DOHH2 (cell line): Measurements from ENCODE around the gene ZNF106.

ENCODE experiments used
- H3F3A ChIP-seq: fragments of 200-600 bp; sonication (generic), shearing (Covaris generic); 2 replicates; pipeline ENCODE4 v1.6.0; 2016; ENCODE audit warnings: antibody characterized with exemption, mild to moderate bottlenecking; ENCODE audit not compliant: control insufficient read depth, insufficient read depth
- H3K27ac ChIP-seq: fragments of 200-600 bp; sonication (generic); 2 replicates; pipeline ENCODE4 v1.5.1; 2014; ENCODE audit warnings: low read depth, mild to moderate bottlenecking, low read length, moderate library complexity
- H3K27me3 ChIP-seq: fragments of 200-600 bp; sonication (generic); 2 replicates; pipeline ENCODE4 v1.6.1; 2014; ENCODE audit warnings: mild to moderate bottlenecking, low read length, mixed read lengths; ENCODE audit not compliant: control insufficient read depth
- H3K36me3 ChIP-seq: fragments of 200-600 bp; sonication (generic); 2 replicates; pipeline ENCODE4 v1.6.1; 2014; ENCODE audit warnings: mild to moderate bottlenecking, low read length, moderate library complexity, mixed read lengths; ENCODE audit not compliant: control insufficient read depth
- H3K4me1 ChIP-seq: fragments of 200-600 bp; sonication (generic); 2 replicates; pipeline ENCODE4 v1.6.1; 2014; ENCODE audit warnings: mild to moderate bottlenecking, low read length, mixed read lengths; ENCODE audit not compliant: control insufficient read depth
- H3K4me2 ChIP-seq: fragments of 200-600 bp; sonication (generic); 2 replicates; pipeline ENCODE4 v1.6.0; 2014; ENCODE audit warnings: mild to moderate bottlenecking, low read length, moderate library complexity
- H3K4me3 ChIP-seq: fragments of 200-600 bp; sonication (generic); 2 replicates; pipeline ENCODE4 v1.5.1; 2014; ENCODE audit warnings: mild to moderate bottlenecking, low read length, mixed read lengths
- H3K79me2 ChIP-seq: fragments of 200-600 bp; sonication (generic); 2 replicates; pipeline ENCODE4 v1.6.1; 2014; ENCODE audit warnings: mild to moderate bottlenecking, low read length, mixed read lengths; ENCODE audit not compliant: control insufficient read depth
- H3K9me2 ChIP-seq: fragments of 200-600 bp; sonication (generic); replicated peaks from 2 replicates; pipeline ENCODE4 v1.6.1; 2014; ENCODE audit warnings: mild to moderate bottlenecking, low read length, mixed read lengths; ENCODE audit not compliant: control insufficient read depth
- H3K9me3 ChIP-seq: fragments of 200-600 bp; sonication (generic); 2 replicates; pipeline ENCODE4 v1.6.1; 2014; ENCODE audit warnings: antibody characterized with exemption, low read length, mixed read lengths; ENCODE audit not compliant: control insufficient read depth, insufficient read depth
- H4K20me1 ChIP-seq: fragments of 200-600 bp; sonication (generic); 2 replicates; pipeline ENCODE4 v1.6.0; 2014; ENCODE audit warnings: low read depth, mild to moderate bottlenecking, antibody characterized with exemption, low read length, moderate library complexity; ENCODE audit not compliant: control insufficient read depth, insufficient read depth
- CTCF ChIP-seq: fragments of 200-600 bp; sonication (generic); IDR thresholded peaks from one replicate; pipeline ENCODE4 v1.5.1; 2014; ENCODE audit warnings: antibody characterized with exemption, mild to moderate bottlenecking, low read depth, low read length; ENCODE audit not compliant: poor library complexity, severe bottlenecking
- EZH2phosphoT487 ChIP-seq: fragments of 200-600 bp; sonication (generic); IDR thresholded peaks from 2 replicates; pipeline ENCODE4 v1.6.1; 2017; ENCODE audit warnings: borderline replicate concordance, mild to moderate bottlenecking, antibody characterized with exemption, low read length, moderate library complexity, mixed read lengths

The ZNF106 gene

GRCh38 chr15:42491539-42492225, 741 bp upstream of the ZNF106 start:
- TF ChIP-seq EZH2phosphoT487, result no peak
- TF ChIP-seq CTCF, result no peak
- H3K4me3 ChIP-seq, result peak overlapping the region; percentile 92
- H3K36me3 ChIP-seq, result peaks cover 4% of the 10 kb centered on the region
- H3K79me2 ChIP-seq, result peaks cover 55% of the 10 kb centered on the region
- H3K4me2 ChIP-seq, result peak overlapping the region; percentile 96
- H3K4me1 ChIP-seq, result peaks cover 51% of the 10 kb centered on the region
- peaks cover 7% of the 10 kb centered on the region; the same call in 1 of the 2 replicates for H3F3A ChIP-seq
- H3K9me3 ChIP-seq, result no peaks in the 10 kb centered on the region
- no peaks in the 10 kb centered on the region for H4K20me1 ChIP-seq
- peak overlapping the region; percentile 85 for H3K27ac ChIP-seq
- H3K27me3 ChIP-seq, result no peaks in the 10 kb centered on the region
- no peaks in the 10 kb centered on the region for H3K9me2 ChIP-seq

GRCh38 chr15:42490291-42490670, 660 bp downstream of the ZNF106 start:
- Histone ChIP-seq H3K4me3 (peak overlapping the region; percentile 92), H3K4me1 (peaks cover 45% of the 10 kb centered on the region), H3K36me3 (peaks cover 4% of the 10 kb centered on the region), H4K20me1 (no peaks in the 10 kb centered on the region), H3K4me2 (peak overlapping the region; percentile 96), H3F3A (peaks cover 7% of the 10 kb centered on the region; the same call in 1 of the 2 replicates), H3K79me2 (peaks cover 55% of the 10 kb centered on the region), H3K9me2 (no peaks in the 10 kb centered on the region), H3K27me3 (no peaks in the 10 kb centered on the region), H3K27ac (peak overlapping the region; percentile 85), H3K9me3 (no peaks in the 10 kb centered on the region)
- no peak for TF ChIP-seq EZH2phosphoT487
- no peak for TF ChIP-seq CTCF

GRCh38 chr15:42483677-42484076, 7.3 kb downstream of the ZNF106 start:
- Histone ChIP-seq H3K4me3 (no peak overlapping the region), H3K79me2 (peaks cover 64% of the 10 kb centered on the region), H3K27me3 (no peaks in the 10 kb centered on the region), H3K9me3 (no peaks in the 10 kb centered on the region), H3F3A (no peaks in the 10 kb centered on the region), H3K36me3 (peaks cover 6% of the 10 kb centered on the region; the same call in 1 of the 2 replicates), H3K27ac (no peak overlapping the region), H3K4me2 (no peak overlapping the region), H3K9me2 (no peaks in the 10 kb centered on the region), H3K4me1 (peaks cover 4% of the 10 kb centered on the region), H4K20me1 (no peaks in the 10 kb centered on the region)
- TF ChIP-seq EZH2phosphoT487, result no peak
- no peak for TF ChIP-seq CTCF
